ENCODE data around the gene MYCBP2.

DNA sequence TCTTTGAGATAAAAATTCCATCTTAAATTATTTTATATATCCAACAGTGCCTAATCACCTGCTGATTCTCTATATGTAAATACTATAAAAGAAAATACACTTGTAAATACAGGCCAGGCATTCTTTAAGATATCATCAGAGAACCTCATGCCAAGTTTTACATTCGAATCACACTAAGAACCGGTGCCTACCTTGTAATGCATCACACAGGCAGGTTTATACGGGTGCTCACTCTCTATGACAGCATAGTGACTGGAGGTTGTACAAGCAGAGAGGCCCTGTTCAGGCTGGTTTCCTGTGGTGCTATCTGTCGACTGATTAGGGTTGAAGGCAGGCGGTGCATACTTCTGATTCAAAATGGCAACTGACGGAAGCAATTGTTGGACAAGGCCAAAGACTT lies 158.7 kb downstream of the MYCBP2 start:
- TF ChIP-seq, protein P1, sequence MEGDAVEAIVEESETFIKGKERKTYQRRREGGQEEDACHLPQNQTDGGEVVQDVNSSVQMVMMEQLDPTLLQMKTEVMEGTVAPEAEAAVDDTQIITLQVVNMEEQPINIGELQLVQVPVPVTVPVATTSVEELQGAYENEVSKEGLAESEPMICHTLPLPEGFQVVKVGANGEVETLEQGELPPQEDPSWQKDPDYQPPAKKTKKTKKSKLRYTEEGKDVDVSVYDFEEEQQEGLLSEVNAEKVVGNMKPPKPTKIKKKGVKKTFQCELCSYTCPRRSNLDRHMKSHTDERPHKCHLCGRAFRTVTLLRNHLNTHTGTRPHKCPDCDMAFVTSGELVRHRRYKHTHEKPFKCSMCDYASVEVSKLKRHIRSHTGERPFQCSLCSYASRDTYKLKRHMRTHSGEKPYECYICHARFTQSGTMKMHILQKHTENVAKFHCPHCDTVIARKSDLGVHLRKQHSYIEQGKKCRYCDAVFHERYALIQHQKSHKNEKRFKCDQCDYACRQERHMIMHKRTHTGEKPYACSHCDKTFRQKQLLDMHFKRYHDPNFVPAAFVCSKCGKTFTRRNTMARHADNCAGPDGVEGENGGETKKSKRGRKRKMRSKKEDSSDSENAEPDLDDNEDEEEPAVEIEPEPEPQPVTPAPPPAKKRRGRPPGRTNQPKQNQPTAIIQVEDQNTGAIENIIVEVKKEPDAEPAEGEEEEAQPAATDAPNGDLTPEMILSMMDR (IDR thresholded peaks at IDR 0.05) = no peak
- no peak for TF ChIP-seq POLR2AphosphoS5 (IDR thresholded peaks at IDR 0.05)
- no peak for TF ChIP-seq POLR2A (IDR thresholded peaks at IDR 0.05)

Measured in upper lobe of left lung (tissue), 4 donors.